Testis (tissue), 2 donors: ENCODE results near the gene EHMT2.

Experiments used
- POLR2A ChIP-seq: fragments of 450-650 bp; IDR thresholded peaks from one replicate; pipeline ENCODE4 v1.6.1; 2017; ENCODE audit warnings: antibody characterized with exemption, mild to moderate bottlenecking, moderate library complexity
- TF ChIP-seq, protein P1 (sequence below), 3 experiments: fragments of 450-650 bp in 2 of 3; fragments of 200-600 bp in 1 of 3; sonication (generic) in 1 of 3; IDR thresholded peaks; one replicate each; pipeline ENCODE4 v1.5.1; 2016 to 2019; ENCODE audit warnings: antibody characterized with exemption in 3 of 3, mild to moderate bottlenecking in 2 of 3, moderate library complexity in 1 of 3

DNA sequence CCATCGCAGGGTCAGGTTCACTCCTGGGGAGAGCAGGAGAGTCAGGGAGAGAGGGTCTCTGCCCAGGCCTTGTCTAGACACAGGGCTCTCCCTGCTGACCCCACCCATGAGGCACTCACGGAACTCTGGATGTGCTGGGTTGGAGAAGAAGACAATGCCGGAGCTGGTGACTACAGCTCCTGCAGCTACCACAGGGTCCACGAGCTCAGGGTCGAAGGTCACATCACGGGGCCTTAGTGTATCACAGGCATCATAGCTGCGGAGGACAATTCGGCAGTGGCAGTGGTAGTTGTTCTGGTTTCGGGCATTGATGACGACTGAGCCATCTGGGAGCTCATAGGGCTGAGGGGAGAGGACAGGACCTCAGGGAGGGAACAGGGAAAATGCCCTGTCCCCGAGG is 37.6 kb downstream of the EHMT2 start:
- TF ChIP-seq, protein P1, sequence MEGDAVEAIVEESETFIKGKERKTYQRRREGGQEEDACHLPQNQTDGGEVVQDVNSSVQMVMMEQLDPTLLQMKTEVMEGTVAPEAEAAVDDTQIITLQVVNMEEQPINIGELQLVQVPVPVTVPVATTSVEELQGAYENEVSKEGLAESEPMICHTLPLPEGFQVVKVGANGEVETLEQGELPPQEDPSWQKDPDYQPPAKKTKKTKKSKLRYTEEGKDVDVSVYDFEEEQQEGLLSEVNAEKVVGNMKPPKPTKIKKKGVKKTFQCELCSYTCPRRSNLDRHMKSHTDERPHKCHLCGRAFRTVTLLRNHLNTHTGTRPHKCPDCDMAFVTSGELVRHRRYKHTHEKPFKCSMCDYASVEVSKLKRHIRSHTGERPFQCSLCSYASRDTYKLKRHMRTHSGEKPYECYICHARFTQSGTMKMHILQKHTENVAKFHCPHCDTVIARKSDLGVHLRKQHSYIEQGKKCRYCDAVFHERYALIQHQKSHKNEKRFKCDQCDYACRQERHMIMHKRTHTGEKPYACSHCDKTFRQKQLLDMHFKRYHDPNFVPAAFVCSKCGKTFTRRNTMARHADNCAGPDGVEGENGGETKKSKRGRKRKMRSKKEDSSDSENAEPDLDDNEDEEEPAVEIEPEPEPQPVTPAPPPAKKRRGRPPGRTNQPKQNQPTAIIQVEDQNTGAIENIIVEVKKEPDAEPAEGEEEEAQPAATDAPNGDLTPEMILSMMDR (IDR thresholded peaks at IDR 0.05): no peak
- TF ChIP-seq POLR2A: no peak
